Measurements from ENCODE around the gene GNMT.
A peak's percentile ranks its signal among the peaks of the same experiment; 100 is the strongest.
"Not testable (repeated sequence)": the region's sequence is repeated elsewhere in the genome, so short reads cannot be mapped to it uniquely, and the experiment has no call there.

The GNMT gene

DNA sequence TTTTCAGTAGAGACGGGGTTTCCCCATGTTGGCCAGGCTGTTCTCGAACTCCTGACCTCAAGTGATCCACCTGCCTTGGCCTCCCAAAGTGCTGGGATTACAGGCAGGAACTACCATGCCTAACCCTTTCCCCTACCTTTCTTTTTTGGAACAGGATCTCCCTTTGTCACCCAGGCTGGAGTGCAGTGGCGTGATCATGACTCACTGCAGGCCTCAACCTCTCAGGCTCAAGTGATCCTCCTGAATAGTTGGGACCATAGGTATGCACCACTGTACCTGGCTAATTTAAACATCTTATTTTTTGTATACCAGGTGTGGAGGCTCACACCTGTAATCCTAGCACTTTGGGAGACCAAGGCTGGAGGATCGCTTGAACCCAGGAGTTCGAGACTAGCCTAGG, 19.2 kb upstream of the GNMT start:
- DNase-seq (ENCODE audit: low spot score): not testable (repeated sequence)

DNA sequence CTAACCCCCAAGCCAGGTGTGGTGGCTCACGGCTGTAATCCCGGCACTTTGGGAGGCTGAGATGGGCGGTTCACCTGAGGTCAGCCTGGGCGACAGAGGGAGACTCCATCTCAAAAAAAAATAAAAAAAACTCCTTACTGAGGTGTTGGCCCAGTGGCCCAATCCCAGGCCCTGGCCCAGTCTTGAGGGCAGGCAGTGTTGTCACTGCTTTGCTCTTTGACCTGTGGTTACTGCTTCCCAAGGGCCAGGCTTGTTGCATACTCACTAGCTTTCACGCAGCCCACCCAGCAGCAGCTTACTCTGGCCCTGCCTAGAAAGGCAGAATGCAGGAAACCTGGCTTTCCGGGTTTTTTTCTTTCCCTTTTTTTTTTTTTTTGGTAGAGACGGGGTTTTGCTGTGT, 18.1 kb upstream of the GNMT start:
- DNase-seq (ENCODE audit: low spot score): no peak

DNA sequence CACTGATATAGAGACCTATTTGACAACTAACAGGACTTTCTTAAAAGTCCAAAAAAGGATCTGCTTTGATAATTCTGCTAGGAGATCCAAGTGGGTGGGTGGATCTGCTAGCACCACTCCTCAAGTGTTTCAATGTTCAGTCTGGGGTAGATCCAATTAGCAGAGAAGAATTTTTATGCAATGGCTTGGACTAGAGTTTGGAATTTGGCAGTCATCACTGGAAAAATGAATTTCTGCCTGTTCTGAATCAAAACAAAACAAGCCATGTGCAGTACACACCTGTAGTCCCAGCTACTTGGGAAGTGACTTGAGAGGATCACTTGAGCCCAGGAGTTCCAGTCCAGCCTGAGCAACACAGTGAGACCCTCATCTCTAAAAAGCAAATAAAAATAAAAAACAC, 12.6 kb upstream of the GNMT start:
- no peak for DNase-seq (ENCODE audit: low spot score)

GRCh38 chr6:42952389-42952788, 8.2 kb upstream of the GNMT start:
- no peak for DNase-seq (ENCODE audit: low spot score)

DNA sequence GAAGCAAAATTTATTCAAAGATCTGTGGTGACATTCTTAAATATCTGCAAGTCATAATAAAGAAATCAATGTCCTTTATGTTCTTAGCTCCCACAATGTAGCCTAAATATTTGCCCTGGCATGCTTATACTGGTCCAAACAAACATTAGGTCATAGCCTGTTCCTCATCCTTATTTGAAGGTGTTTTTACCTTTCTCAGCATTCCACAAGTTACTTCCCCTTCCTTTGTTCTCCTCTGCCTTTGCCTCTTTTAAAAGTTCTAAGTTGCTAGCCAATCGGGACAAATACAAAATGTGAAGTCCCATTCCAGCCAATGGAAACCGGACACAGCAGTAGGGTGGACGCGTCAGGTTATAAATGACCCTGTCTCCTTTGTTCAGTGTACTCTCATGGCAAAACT, 6.1 kb upstream of the GNMT start:
- not testable (repeated sequence) for DNase-seq (ENCODE audit: low spot score)

- no peak for DNase-seq (ENCODE audit: low spot score)
Measured at GRCh38 chr6:42958125-42958524, 2.4 kb upstream of the GNMT start.

DNA sequence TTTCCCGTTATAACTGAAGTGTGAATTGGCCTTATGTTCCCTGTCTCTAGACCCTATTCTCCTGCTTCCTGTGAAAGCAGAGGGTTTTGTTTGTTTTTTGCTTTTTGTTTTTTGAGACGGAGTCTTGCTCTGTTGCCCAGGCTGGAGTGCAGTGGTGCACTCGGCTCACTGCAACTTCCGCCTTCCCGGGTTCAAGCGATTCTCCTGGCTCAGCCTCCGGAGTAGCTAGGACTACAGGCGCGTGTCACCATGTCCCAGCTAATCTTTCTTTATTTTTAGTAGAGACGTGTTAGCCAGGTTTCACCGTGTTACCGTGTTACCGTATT, 674 bp upstream of the GNMT start:
- DNase-seq (ENCODE audit: low spot score): no peak

GRCh38 chr6:42961020-42961470, 491 bp downstream of the GNMT start:
- DNase-seq (ENCODE audit: low spot score): no peak

DNA sequence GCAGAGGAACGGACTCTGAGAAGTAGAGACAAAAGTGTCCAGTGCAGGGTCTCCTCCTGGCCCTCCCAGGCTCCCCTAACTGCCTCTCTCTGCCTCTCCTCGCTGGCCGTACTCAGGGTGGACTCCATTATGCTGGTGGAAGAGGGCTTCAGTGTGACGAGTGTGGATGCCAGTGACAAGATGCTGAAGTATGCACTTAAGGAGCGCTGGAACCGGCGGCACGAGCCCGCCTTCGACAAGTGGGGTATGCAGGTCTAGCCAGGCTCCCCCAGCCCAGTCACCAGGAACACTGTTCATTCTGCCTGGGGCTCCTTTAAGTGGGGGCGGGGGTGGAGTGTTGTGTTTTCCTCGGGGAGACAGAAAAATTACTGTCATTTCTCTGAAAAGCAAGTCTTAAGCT, 1.5 kb downstream of the GNMT start:
- DNase-seq (ENCODE audit: low spot score): no peak

GRCh38 chr6:42962502-42963178, 2.1 kb downstream of the GNMT start:
- no peak for DNase-seq (ENCODE audit: low spot score)

GRCh38 chr6:42963179-42963854, 2.8 kb downstream of the GNMT start:
- no peak for DNase-seq (ENCODE audit: low spot score)

GRCh38 chr6:42963855-42964605, 3.5 kb downstream of the GNMT start:
- DNase-seq (ENCODE audit: low spot score): peak; percentile 45

DNA sequence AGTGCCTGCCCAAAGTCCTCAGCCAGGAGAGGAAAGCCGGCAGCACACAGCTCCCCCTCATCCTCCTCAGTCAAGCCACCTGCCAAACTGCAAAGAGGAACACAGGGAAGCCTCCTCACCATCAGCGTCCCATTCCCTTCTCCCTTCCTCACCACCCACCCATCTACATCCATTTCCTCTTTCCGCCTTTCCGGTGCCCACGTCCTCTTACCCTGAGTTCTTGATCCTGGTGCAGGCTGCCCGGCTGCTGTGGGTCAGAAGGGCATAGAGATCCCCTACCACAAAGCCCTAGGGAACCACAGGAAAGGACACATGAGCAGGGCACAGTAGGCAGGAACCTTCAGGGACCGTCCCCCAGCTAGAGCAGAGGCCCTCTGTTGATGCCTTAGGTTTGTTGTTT, 6.0 kb downstream of the GNMT start:
- no peak for DNase-seq (ENCODE audit: low spot score)

GRCh38 chr6:42967228-42967627, 6.7 kb downstream of the GNMT start:
- no peak for DNase-seq (ENCODE audit: low spot score)

DNA sequence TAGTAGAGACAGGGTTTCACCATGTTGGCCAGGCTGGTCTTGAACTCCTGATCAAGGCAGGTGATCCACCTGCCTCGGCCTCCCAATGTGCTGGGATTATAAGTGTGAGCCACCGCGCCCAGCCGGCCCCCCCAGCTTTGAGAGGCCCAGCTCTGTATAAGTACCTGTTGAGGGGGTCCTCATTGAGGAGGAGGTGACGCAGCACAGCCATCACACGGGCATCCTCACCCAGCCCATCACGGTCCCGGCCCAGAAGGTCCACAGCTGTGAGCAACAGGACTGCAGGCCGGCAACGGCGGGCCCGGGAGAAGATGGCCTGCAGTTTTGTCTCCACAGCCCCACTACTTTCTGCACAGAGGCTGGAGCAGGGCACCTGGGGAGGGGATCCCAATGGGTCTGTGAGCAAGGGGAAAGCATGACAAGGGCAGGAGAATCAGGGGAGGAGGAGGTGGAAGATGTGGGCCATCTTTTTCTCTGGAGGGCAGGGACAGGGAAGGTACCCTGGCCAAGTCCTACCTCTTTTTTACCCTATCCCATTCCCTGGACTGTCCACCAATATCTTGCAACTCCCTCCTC, 7.7 kb downstream of the GNMT start:
- DNase-seq (ENCODE audit: low spot score): no peak

DNA sequence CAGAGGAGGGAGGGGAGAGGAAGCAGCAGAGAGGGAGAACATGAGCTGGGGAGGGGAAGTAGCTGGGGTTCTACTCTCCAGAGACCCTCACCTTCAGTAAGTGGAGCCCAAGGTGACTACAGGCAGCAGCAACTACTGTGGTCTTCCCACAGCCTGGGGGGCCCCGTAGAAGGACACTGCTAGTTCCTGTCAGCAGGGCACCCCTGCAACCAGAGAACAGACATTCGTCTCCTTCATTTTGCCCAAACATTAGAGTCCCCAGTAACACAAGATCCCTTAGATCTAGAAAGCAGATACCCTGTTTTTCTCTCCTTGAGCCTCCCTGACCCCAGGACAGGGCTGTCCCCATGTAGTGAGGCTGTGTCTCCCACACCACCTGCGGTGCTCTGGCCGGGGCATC, 8.2 kb downstream of the GNMT start:
- no peak for DNase-seq (ENCODE audit: low spot score)

GRCh38 chr6:42969431-42969830, 8.9 kb downstream of the GNMT start:
- no peak for DNase-seq (ENCODE audit: low spot score)

DNA sequence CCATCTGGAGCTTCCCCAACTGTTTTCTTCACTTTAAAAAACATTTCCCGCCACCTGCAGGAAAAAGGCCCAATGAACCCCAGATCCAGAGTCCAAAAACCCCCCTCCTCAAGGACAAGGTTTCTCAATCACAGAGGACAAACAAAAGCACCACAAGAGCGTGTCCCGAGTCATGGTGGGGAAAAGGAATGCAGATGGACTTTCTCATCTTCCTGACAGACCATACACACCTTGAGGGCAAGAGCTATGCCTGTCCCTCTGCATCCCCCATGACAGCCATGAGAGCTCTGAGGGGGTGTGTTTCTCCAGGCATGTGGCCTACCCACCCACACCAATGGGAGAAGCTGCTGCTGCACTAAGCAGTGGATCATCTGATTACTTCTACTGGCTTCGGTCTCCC, 9.4 kb downstream of the GNMT start:
- no peak for DNase-seq (ENCODE audit: low spot score)

- no peak for DNase-seq (ENCODE audit: low spot score)
Measured at GRCh38 chr6:42970871-42971612, 10.5 kb downstream of the GNMT start.

DNA sequence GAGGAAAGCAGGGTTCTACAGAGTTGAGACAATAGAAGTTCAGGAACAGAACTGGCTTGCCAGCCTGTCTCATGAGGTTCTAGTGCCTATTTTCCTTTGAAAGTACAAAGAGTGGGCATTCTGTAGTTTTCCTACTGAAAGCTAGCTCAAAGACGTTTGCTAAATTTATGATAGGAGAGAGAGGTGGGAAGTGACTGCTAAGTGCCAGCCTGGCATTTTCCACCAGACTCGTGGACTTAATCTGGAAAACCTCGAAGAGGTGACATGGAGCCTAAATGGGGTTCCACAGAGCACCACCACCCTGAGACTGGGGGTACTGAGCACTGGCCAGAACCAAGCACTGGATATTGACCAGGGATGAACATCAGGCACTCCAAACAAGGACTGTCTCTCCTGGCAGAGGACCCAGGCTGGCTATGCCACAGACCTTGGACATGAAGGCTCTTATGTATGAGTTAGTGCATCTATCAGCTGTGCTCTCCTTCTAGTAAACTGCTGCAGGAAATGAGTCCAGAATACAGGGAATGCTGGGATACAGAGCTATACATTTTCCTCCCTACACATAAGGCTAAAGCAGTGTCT, 11.3 kb downstream of the GNMT start:
- DNase-seq (ENCODE audit: low spot score): no peak

GRCh38 chr6:42973926-42974325, 13.4 kb downstream of the GNMT start:
- no peak for DNase-seq (ENCODE audit: low spot score)

DNA sequence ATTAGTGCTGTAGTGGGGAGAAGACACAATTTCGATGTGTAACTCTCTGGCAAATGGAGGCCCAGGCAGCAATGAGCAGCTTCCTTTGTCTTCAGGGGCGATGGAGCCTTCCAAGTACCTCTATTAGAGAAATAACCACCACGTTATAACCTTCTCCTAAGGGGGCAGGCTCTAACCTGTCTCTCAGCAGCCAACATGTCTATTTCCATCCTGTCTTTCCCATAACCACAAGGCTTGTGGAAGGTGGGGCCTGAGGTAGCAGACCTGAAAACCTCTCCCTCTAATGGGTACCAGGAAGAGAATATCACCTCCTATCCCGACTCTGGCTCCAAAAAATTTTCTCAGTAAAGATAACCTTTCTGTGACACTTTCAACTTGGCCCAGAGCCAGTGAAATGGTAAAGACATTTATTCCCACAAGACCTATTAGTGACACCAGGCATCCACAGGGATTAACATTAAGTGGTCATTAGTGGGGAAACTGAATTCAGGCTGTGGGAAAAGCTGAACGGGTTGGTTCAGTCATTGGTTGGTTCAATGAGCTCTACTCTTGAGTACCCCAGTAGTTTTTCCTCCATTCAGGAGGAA, 14.5 kb downstream of the GNMT start:
- DNase-seq (ENCODE audit: low spot score): no peak

Data from CD4-positive, alpha-beta T cell treated with Interleukin-2 at 100 ng/mL for 4 hours (primary cell).